ENCODE data around the gene SPNS2.

The SPNS2 gene

GRCh38 chr17:4502466-4503154 is 3.9 kb downstream of the SPNS2 start:
- no peak for DNase-seq (ENCODE audit: low read depth in 4 of 4, low spot score in 1 of 4)

- no peak for DNase-seq (ENCODE audit: low read depth in 4 of 4, low spot score in 1 of 4)
These were observed 4.8 kb downstream of the SPNS2 start for GRCh38 chr17:4503283-4504025.

- no peak for DNase-seq (ENCODE audit: low read depth in 4 of 4, low spot score in 1 of 4)
These were observed 5.5 kb downstream of the SPNS2 start for GRCh38 chr17:4504188-4504587.

DNA sequence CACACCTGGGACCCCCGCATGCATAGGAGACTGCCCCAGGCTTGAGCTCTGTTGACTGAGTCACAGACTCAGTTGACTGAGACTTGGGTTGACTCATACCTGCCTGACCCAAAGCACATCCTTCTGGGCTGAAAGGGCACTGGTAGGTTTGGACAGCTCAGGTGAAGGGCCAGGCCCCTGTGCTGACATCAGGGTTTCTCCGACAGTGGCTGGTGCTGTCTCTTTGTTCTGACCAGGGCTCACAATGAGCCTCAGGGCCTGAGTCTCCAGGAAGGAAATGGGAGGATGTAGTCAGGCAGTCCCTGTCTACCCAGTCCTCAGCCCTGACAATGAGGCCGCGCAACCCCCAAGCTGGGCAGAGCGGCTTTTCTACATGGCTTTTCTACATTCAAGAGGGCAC is 6.5 kb downstream of the SPNS2 start:
- DNase-seq (ENCODE audit: low read depth in 4 of 4, low spot score in 1 of 4) = no peak

GRCh38 chr17:4506175-4506813 is 7.6 kb downstream of the SPNS2 start:
- no peak for DNase-seq (ENCODE audit: low read depth in 4 of 4, low spot score in 1 of 4)

GRCh38 chr17:4506892-4507291 is 8.2 kb downstream of the SPNS2 start:
- no peak for DNase-seq (ENCODE audit: low read depth in 4 of 4, low spot score in 1 of 4)

DNA sequence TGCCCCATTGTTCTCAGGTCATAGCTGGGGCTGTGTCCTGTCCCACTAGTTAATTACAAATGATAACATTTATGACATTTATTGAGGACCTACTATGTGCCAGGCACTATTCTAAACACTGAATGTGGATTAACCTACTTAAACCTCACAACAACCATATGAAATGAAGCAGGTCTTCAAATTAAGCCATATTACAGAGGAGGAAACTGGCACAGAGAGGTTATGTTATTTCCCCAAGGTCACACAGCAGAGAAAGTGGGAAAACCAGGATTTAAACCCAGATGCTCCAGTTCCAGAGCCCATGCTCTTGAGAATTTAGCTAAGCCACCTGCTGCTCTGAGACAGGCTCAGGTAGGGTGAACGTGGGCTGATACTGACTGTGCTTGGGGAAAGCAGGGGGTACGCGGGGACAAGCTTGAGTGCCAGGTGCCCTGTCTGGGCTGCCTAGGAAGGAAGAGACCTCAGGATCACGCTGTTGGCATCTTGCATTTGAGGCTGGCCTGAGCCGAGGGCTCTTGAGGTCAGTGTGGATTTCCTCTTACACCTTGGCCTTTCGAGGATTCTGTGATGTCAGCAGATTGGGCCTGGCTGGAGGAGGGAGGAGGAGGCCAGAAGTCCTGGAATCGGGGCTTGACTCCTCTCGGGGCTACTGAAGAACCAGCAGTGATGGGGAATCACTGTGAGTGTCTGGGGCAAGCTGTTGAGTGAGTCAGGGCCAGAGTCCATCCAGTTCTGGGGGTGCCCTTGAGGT is 8.9 kb downstream of the SPNS2 start:
- no peak for DNase-seq (ENCODE audit: low read depth in 4 of 4, low spot score in 1 of 4)

DNA sequence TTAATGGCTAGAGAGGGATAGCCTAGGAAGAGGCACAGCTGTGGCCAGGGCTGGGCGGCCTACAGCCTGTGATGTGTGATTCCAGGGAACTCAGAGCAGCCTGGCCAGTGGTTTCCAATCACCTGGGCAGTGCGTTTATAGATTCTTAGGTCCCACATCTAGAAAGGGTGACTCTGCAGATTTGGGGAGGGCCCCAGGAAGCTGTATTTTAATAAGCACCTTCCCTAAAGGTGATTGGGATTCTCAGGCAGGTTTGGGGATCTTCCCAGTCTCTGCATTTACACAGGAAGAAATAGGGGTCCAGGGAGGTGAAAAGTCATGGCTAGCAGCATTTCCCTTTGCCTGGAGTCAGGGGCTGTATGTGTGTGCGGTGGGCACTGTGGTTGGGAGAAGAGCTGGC is 9.5 kb downstream of the SPNS2 start:
- DNase-seq (ENCODE audit: low read depth in 4 of 4, low spot score in 1 of 4) = no peak

- DNase-seq (ENCODE audit: low read depth in 4 of 4, low spot score in 1 of 4) = no peak
These were observed 10.7 kb downstream of the SPNS2 start for GRCh38 chr17:4509401-4509800.

- no peak for DNase-seq (ENCODE audit: low read depth in 4 of 4, low spot score in 1 of 4)
These were observed 11.4 kb downstream of the SPNS2 start for GRCh38 chr17:4509923-4510617.

DNA sequence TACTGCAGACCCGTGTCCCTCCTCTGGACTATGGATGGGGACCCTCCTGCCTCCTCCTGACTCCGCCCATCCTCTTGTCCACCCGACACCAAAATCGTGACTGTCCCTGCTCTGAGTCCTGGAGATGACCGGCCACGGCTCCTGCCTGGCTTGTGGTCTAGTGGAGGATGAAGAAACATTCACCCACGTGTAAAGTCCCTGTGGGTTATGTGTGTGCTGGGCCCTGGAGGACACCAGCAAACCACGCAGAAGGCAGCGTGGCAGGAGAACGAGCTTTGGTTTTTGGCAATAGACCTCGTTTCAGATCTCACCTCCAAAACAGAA is 11.9 kb downstream of the SPNS2 start:
- no peak for DNase-seq (ENCODE audit: low read depth in 4 of 4, low spot score in 1 of 4)

DNA sequence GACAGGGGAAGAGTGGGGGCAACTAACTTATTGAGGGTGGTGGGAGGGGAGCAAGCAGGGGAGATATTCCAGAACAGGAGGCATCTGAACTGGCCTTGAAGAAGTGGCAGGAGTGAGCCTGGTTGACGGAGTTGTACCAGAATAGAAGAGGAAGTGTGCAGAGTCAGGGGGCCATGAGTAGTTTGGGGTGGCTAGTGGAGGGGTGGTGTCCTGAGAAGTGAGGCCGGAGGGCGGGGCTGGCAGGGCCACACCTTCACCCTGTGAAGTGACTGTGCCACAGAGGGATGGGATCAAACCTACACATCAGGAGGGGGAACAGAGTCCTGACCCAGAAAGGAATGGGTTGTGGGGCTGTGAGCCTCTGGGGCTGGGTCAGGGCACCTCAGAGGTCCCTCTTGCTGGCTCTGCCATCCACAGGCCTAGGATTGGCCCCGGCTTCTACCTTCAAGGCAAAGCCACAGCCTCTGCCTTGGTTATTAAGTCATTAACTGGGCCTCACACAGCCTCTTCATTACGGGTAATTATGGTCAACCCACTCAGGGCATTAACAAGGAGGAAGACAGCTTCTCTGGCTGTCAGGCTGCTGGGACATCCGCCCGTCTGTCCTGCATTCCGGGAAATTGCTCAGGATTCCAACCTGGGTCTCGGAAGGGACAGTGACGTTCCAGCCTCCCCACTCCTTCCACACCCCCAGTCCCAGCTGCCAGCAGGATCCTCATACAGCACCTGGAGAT is 12.7 kb downstream of the SPNS2 start:
- no peak for DNase-seq (ENCODE audit: low read depth in 4 of 4, low spot score in 1 of 4)

DNA sequence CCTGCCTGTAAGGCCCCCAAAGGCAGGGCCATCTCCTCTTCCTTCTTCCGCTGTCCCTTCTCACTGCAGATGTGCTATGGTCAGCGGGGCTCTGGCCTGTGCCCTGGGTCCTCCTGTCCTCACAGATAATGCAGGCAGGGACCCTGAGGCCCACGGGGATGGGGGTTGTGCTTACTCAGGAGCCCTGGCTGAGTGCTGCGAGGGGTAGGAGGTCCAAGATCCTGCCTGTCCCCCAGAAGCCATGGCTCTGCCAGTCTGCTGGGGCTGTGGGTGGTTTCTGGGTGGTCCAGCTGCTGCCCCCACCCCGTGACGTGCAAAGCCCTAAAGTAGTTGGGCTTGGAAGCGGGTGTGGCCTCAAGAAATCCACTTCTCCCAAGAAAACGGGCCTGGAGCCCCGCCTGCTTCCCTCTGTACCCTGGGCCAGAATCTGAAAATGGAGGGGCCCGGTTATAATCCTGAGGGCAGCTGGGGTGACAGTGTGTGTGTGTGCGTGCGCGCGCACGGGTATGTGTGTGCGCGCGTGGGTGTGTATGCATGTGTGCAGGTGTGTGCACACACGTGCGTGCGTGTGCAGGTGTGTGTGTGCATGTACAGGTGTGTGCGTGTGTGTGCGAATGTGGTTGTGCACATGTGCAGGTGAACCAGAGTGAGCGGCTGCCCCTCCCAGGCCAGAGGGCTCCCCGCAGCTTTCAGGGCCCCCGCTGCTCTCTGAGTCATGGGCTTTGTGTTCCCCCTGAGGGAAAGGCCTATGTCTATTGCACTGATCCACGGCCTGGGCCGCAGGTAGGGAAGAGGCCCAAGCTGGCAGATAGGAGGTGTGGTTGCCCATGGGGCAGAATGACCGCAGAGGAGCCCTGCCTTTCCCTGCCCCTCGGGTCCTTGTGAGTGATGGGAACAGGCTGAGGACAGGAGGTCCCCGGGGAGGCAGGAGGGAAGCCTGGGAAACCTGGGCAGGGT is 13.8 kb downstream of the SPNS2 start:
- DNase-seq (ENCODE audit: low read depth in 4 of 4, low spot score in 1 of 4) = no peak

- DNase-seq (ENCODE audit: low read depth in 4 of 4, low spot score in 1 of 4) = no peak
These were observed 14.7 kb downstream of the SPNS2 start for GRCh38 chr17:4513113-4514032.

- no peak for DNase-seq (ENCODE audit: low read depth in 4 of 4, low spot score in 1 of 4)
These were observed 15.5 kb downstream of the SPNS2 start for GRCh38 chr17:4514206-4514605.

GRCh38 chr17:4514779-4515178 is 16.1 kb downstream of the SPNS2 start:
- DNase-seq (ENCODE audit: low read depth in 4 of 4, low spot score in 1 of 4) = no peak

GRCh38 chr17:4515501-4515900 is 16.8 kb downstream of the SPNS2 start:
- no peak for DNase-seq (ENCODE audit: low read depth in 4 of 4, low spot score in 1 of 4)

DNA sequence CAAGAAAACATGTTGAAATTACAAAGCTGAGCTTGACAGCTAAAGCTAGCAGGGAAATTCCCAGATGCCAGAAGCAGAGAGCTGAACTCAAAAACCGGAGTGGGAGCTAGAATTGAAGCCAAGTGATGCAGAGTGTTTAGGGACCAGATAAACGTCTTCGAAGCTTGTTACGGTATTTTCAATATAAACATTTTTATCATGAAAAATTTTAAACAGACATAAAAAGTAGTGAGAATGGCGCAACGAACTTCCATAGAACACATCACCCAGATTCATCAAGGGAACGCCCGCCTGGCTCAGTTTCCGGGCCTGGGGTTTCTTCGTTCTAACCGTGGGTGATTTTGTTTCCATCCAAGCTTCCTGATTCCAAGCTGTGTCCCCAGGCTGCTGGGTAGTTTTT is 18.1 kb downstream of the SPNS2 start:
- no peak for DNase-seq (ENCODE audit: low read depth in 4 of 4, low spot score in 1 of 4)

Measured in stimulated activated CD4-positive, alpha-beta T cell treated with anti-CD3 and anti-CD28 coated beads, Interleukin-1b, Interleukin-23, amount 100 ng/mL, for 24 hours (primary cell).